NCI-H226 (cell line): Measurements from ENCODE around the gene FCF1.

Experiments
- DNase-seq: peaks from one replicate; pipeline ENCODE4 v3.0.0-alpha.2; 2015

Gene FCF1

GRCh38 chr14:74712499-74713394 is at the start of gene FCF1, which contains the start of gene AREL1:
Gene FCF1, plus strand, starts transcription at chr14:74713144. Its CDS starts 54 bp downstream, at chr14:74713198.
Gene AREL1, minus strand, starts transcription at chr14:74713080. Its CDS starts 27,465 bp downstream, at chr14:74685615.
- DNase-seq: peak; percentile 84

- DNase-seq: no peak
Measured at GRCh38 chr14:74663884-74664283, 49.1 kb upstream of the FCF1 start.

GRCh38 chr14:74664717-74665116 is 48.2 kb upstream of the FCF1 start:
- DNase-seq: no peak

GRCh38 chr14:74667758-74668157 is 45.2 kb upstream of the FCF1 start:
- peak; percentile 34 for DNase-seq

- no peak for DNase-seq
Measured at GRCh38 chr14:74669256-74669655, 43.7 kb upstream of the FCF1 start.

GRCh38 chr14:74669846-74670245 is 43.1 kb upstream of the FCF1 start:
- DNase-seq: no peak

GRCh38 chr14:74670726-74671411 is 42.1 kb upstream of the FCF1 start:
- DNase-seq: peak; percentile 45

- DNase-seq: peak; percentile 76
Measured at GRCh38 chr14:74671789-74672188, 41.2 kb upstream of the FCF1 start.

- no peak for DNase-seq
Measured at GRCh38 chr14:74673768-74674167, 39.2 kb upstream of the FCF1 start.

- DNase-seq: no peak
Measured at GRCh38 chr14:74675219-74675618, 37.7 kb upstream of the FCF1 start.

- DNase-seq: no peak
Measured at GRCh38 chr14:74682169-74682952, 30.6 kb upstream of the FCF1 start.

- no peak for DNase-seq
Measured at GRCh38 chr14:74683406-74683805, 29.5 kb upstream of the FCF1 start.

GRCh38 chr14:74684434-74684833 is 28.5 kb upstream of the FCF1 start:
- no peak for DNase-seq

GRCh38 chr14:74685056-74685455 is 27.9 kb upstream of the FCF1 start:
- DNase-seq: no peak

- DNase-seq: peak; percentile 36
Measured at GRCh38 chr14:74685921-74686678, 26.8 kb upstream of the FCF1 start.

- DNase-seq: no peak
Measured at GRCh38 chr14:74691456-74691855, 21.5 kb upstream of the FCF1 start.

GRCh38 chr14:74693191-74693590 is 19.8 kb upstream of the FCF1 start:
- no peak for DNase-seq

GRCh38 chr14:74695406-74695805 is 17.5 kb upstream of the FCF1 start:
- DNase-seq: no peak

GRCh38 chr14:74697011-74697410 is 15.9 kb upstream of the FCF1 start:
- no peak for DNase-seq

- DNase-seq: no peak
Measured at GRCh38 chr14:74697543-74697942, 15.4 kb upstream of the FCF1 start.

GRCh38 chr14:74697976-74698375 is 15.0 kb upstream of the FCF1 start:
- DNase-seq: no peak

- no peak for DNase-seq
Measured at GRCh38 chr14:74698465-74698864, 14.5 kb upstream of the FCF1 start.
